ENCODE results near the gene RASGRF2.

The RASGRF2 gene

DNA sequence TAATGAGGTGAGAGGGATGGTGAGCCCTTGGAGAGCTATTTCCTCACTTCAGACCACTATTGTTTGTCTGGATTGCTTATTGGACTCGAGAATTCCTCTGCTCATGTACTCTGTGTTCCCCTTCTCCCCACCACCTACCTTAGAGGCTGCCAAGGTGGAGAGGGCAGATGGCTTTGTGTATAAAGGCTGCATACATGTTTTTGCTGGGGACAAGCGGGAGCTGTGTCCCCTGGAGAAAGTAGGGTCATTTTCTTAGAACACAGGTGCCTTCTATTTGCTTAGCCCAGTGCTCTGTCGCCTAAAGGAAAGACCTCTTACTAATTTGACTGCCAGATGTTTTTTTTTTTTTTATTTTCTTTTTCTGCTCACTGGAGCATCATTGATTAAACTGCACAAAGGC, 29.7 kb downstream of the RASGRF2 start:
- no peaks in the 10 kb centered on the region for H3K36me3 Mint-ChIP-seq (ENCODE audit: low read depth)
- H3K27me3 Mint-ChIP-seq (ENCODE audit: low read depth, poor library complexity): peaks cover 4% of the 10 kb centered on the region
- DNase-seq: no peak
- no peaks in the 10 kb centered on the region for H3K9me3 Mint-ChIP-seq
- no peak overlapping the region for H3K4me3 Mint-ChIP-seq
- H3K27ac Mint-ChIP-seq: no peak overlapping the region
- H3K4me1 Mint-ChIP-seq: no peaks in the 10 kb centered on the region
- TF ChIP-seq CTCF (IDR thresholded peaks at IDR 0.05): no peak

GRCh38 chr5:80990527-80990926, 30.4 kb downstream of the RASGRF2 start:
- Mint-ChIP-seq H3K27ac (no peak overlapping the region), H3K4me1 (no peaks in the 10 kb centered on the region)
- TF ChIP-seq CTCF (IDR thresholded peaks at IDR 0.05): no peak

DNA sequence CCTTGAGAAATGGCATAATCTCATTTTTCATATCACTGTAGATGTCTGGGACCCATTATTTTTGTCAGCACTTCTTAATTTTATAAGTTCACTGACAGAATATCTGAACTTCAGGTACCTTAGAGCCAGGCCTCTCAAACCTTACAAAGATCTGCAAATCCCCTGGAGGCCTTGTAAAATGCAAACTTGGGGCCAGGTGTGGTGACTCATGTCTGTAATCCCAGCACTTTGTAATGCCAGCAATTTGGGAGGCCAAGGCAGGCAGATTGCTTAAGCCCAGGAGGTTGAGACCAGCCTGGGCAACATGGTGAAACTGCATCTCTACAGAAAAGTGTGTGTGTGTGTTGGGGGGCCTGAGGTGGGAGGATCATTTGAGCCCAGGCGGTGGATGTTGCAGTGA, 30.8 kb downstream of the RASGRF2 start:
- Mint-ChIP-seq H3K4me1 (no peaks in the 10 kb centered on the region), H3K27ac (no peak overlapping the region), H3K9me3 (no peaks in the 10 kb centered on the region), H3K27me3 (ENCODE audit: low read depth, poor library complexity) (peaks cover 4% of the 10 kb centered on the region), H3K36me3 (ENCODE audit: low read depth) (no peaks in the 10 kb centered on the region), H3K4me3 (no peak overlapping the region)
- no peak for DNase-seq
- no peak for TF ChIP-seq CTCF (IDR thresholded peaks at IDR 0.05)

More at GRCh38 chr5:80990527-80990926, 30.4 kb downstream of the RASGRF2 start:
- H3K9me3 Mint-ChIP-seq: no peaks in the 10 kb centered on the region
- H3K4me3 Mint-ChIP-seq: no peak overlapping the region
- peaks cover 4% of the 10 kb centered on the region for H3K27me3 Mint-ChIP-seq (ENCODE audit: low read depth, poor library complexity)
- no peak for DNase-seq
- no peaks in the 10 kb centered on the region for H3K36me3 Mint-ChIP-seq (ENCODE audit: low read depth)

- Mint-ChIP-seq H3K9me3 (no peaks in the 10 kb centered on the region), H3K27ac (no peak overlapping the region), H3K4me3 (no peak overlapping the region), H3K36me3 (ENCODE audit: low read depth) (no peaks in the 10 kb centered on the region), H3K4me1 (no peaks in the 10 kb centered on the region), H3K27me3 (ENCODE audit: low read depth, poor library complexity) (no peaks in the 10 kb centered on the region)
- DNase-seq: no peak
- no peak for TF ChIP-seq CTCF (IDR thresholded peaks at IDR 0.05)
Measured at GRCh38 chr5:80995908-80996307, 35.7 kb downstream of the RASGRF2 start.

GRCh38 chr5:80998590-80998979, 38.4 kb downstream of the RASGRF2 start:
- Mint-ChIP-seq H3K4me1 (no peaks in the 10 kb centered on the region), H3K27me3 (ENCODE audit: low read depth, poor library complexity) (no peaks in the 10 kb centered on the region), H3K27ac (no peak overlapping the region), H3K9me3 (no peaks in the 10 kb centered on the region), H3K4me3 (no peak overlapping the region), H3K36me3 (ENCODE audit: low read depth) (no peaks in the 10 kb centered on the region)
- no peak for DNase-seq
- no peak for TF ChIP-seq CTCF (IDR thresholded peaks at IDR 0.05)

DNA sequence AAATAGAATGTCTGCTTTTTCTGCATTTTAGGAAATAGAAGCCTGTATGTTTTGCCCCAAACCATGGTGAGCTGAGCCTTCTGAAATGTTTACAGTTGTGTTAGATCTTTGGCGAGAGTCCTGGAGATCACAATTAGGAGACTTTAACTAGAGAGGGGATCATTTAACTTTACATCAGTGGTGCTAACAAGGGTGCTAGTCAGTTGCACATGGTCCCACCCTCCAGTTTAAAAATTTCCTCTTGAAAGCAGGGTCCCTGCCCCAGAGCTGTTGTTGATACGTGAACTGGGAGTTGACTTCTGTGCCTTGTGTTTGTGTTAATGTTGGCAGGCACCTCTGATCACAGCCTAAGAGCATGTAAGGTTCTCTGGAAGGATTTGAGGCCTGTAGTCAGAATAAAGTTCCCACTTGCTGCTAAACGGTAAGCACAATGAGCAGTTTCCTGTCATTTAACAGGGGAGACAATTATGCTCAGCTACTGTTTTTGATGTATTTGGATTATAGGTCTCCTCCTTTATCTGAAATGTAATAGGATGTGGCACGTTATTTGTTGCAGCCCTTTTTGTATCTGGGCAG, 43.7 kb downstream of the RASGRF2 start:
- Mint-ChIP-seq H3K4me1 (no peaks in the 10 kb centered on the region), H3K9me3 (no peaks in the 10 kb centered on the region), H3K36me3 (ENCODE audit: low read depth) (no peaks in the 10 kb centered on the region), H3K27ac (no peak overlapping the region), H3K27me3 (ENCODE audit: low read depth, poor library complexity) (no peaks in the 10 kb centered on the region), H3K4me3 (no peak overlapping the region)
- no peak for DNase-seq
- no peak for TF ChIP-seq CTCF (IDR thresholded peaks at IDR 0.05)

Data from nephron progenitor cell (in vitro differentiated cells).